ENCODE results near the gene PCDH9. TPM values are rescaled to one million over a fixed set of nuclear protein-coding genes. Genes with fewer than 3 reads are reported as not detected.

Gene PCDH9
- total RNA-seq, 1 experiment from 2014 or later, result 10.1 TPM

DNA sequence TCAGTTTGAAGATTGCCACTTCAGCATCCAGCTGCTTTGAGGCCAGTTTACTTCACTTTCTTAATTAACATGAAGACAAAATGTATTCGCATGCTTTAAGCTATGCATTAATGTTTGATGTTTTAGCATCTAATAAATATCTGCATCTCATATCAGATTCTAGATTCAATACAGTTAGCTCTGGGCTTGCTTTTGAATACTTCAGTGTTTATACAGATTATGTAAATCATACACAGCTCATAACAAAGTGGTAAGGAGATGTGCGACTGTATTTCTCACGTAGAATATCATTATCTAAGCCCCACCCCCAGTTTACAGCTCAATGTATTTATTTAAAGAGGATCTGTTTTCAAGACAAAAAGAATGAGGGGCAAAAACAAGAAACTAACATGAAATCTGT, 770.5 kb downstream of the PCDH9 start:
- CTCF ChIA-PET, result no interaction called here
- BruUV-seq (replicated peaks), result no TSS peak
- TF ChIP-seq, protein P1, sequence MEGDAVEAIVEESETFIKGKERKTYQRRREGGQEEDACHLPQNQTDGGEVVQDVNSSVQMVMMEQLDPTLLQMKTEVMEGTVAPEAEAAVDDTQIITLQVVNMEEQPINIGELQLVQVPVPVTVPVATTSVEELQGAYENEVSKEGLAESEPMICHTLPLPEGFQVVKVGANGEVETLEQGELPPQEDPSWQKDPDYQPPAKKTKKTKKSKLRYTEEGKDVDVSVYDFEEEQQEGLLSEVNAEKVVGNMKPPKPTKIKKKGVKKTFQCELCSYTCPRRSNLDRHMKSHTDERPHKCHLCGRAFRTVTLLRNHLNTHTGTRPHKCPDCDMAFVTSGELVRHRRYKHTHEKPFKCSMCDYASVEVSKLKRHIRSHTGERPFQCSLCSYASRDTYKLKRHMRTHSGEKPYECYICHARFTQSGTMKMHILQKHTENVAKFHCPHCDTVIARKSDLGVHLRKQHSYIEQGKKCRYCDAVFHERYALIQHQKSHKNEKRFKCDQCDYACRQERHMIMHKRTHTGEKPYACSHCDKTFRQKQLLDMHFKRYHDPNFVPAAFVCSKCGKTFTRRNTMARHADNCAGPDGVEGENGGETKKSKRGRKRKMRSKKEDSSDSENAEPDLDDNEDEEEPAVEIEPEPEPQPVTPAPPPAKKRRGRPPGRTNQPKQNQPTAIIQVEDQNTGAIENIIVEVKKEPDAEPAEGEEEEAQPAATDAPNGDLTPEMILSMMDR (IDR thresholded peaks at IDR 0.05; ENCODE audit: unreplicated experiment), result no peak
- POLR2A ChIA-PET, result no interaction called here
- Mint-ChIP-seq H3K4me3 (ENCODE audit: unreplicated experiment) (no peak overlapping the region), H3K4me1 (ENCODE audit: insufficient read depth, unreplicated experiment) (no peaks in the 10 kb centered on the region), H3K9me3 (ENCODE audit: unreplicated experiment) (no peaks in the 10 kb centered on the region), H3K27me3 (ENCODE audit: insufficient read depth, unreplicated experiment) (no peaks in the 10 kb centered on the region), H3K27ac (ENCODE audit: low read depth, unreplicated experiment) (no peak overlapping the region), H3K36me3 (ENCODE audit: insufficient read depth, unreplicated experiment) (no peaks in the 10 kb centered on the region)
- intact Hi-C loops (cut with micrococcal nuclease), result no loop called here
- DNase-seq (ENCODE audit: unreplicated experiment), result no peak

DNA sequence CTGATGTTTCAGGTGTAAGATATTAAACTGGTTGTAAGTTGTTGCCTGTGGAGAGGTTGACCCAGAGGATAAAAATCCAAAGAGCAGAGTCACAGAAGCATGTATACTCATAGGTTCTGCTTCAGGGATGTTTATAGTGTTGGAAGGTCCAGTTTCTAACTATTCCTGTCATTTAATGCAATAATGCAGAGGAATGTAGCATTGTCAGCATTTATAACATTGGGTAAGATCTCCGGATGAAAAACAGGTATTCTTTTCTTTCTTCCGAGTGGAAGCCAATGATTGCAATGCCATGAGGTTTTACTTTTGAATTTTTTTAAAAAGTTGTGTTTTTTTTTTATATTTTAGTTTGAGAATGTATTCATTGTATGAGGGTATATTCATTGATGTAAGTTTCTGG, 771.0 kb downstream of the PCDH9 start:
- TF ChIP-seq, protein P1 (IDR thresholded peaks at IDR 0.05; ENCODE audit: unreplicated experiment), result no peak
- no peaks in the 10 kb centered on the region for H3K27me3 Mint-ChIP-seq (ENCODE audit: insufficient read depth, unreplicated experiment)
- BruUV-seq (replicated peaks), result no TSS peak
- no peak for DNase-seq (ENCODE audit: unreplicated experiment)
- intact Hi-C loops (cut with micrococcal nuclease), result no loop called here
- no peaks in the 10 kb centered on the region for H3K4me1 Mint-ChIP-seq (ENCODE audit: insufficient read depth, unreplicated experiment)
- ChIA-PET POLR2A (no interaction called here), CTCF (no interaction called here)
- H3K27ac Mint-ChIP-seq (ENCODE audit: low read depth, unreplicated experiment), result no peak overlapping the region
- no peak overlapping the region for H3K4me3 Mint-ChIP-seq (ENCODE audit: unreplicated experiment)
- H3K36me3 Mint-ChIP-seq (ENCODE audit: insufficient read depth, unreplicated experiment), result no peaks in the 10 kb centered on the region
- H3K9me3 Mint-ChIP-seq (ENCODE audit: unreplicated experiment), result no peaks in the 10 kb centered on the region

DNA sequence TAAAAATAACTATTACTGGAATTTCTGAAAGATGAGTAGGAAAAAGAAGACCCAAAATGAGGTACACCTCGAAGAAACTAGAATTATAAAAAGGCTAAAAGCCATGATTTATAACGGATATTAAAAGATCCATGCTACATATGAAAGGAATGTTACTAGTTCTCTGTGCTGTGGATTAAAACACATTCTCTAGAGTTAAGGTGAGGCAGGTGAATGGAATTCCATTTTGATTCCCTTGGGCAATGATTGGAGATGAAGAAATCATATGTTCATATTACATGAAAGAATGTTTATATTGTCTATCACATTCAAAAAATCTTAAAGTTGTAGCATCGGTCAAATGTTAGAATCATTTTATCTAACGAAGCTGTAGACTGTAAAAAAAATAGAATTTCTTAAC, 783.7 kb downstream of the PCDH9 start:
- TF ChIP-seq, protein P1 (IDR thresholded peaks at IDR 0.05; ENCODE audit: unreplicated experiment), result no peak
- intact Hi-C loops (cut with micrococcal nuclease), result no loop called here
- H3K27me3 Mint-ChIP-seq (ENCODE audit: insufficient read depth, unreplicated experiment), result no peaks in the 10 kb centered on the region
- ChIA-PET POLR2A (no interaction called here), CTCF (interaction anchor here (0.9 kb wide), 1 partner anchor 61 kb away, joined by 3 read pairs; no protein-coding TSS in a partner anchor)
- H3K27ac Mint-ChIP-seq (ENCODE audit: low read depth, unreplicated experiment), result no peak overlapping the region
- H3K4me3 Mint-ChIP-seq (ENCODE audit: unreplicated experiment), result no peak overlapping the region
- H3K36me3 Mint-ChIP-seq (ENCODE audit: insufficient read depth, unreplicated experiment), result no peaks in the 10 kb centered on the region
- BruUV-seq (replicated peaks), result no TSS peak
- peaks cover 6% of the 10 kb centered on the region for H3K4me1 Mint-ChIP-seq (ENCODE audit: insufficient read depth, unreplicated experiment)
- peak; percentile 26 for DNase-seq (ENCODE audit: unreplicated experiment)
- no peaks in the 10 kb centered on the region for H3K9me3 Mint-ChIP-seq (ENCODE audit: unreplicated experiment)

DNA sequence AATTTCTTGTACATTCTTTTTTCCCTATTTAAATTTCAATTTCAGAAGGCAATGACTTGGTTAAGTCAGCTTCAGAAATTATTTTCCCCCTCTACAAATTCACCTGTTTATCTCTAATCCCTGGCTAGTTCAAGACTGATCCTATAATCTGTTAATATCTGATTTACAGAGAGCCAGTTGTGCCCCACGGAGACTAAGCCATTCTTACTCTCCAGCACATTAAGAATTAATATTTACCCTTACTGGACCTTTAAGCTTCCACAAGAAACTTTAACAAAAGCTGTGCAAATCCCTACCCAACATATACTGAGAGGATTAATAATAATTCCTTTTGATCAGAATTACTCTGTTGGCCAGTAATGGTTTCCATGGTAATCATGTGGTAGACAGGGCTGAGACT, 786.2 kb downstream of the PCDH9 start:
- Mint-ChIP-seq H3K27ac (ENCODE audit: low read depth, unreplicated experiment) (no peak overlapping the region), H3K4me3 (ENCODE audit: unreplicated experiment) (no peak overlapping the region), H3K36me3 (ENCODE audit: insufficient read depth, unreplicated experiment) (no peaks in the 10 kb centered on the region), H3K27me3 (ENCODE audit: insufficient read depth, unreplicated experiment) (no peaks in the 10 kb centered on the region), H3K9me3 (ENCODE audit: unreplicated experiment) (no peaks in the 10 kb centered on the region), H3K4me1 (ENCODE audit: insufficient read depth, unreplicated experiment) (peaks cover 6% of the 10 kb centered on the region)
- TF ChIP-seq, protein P1 (IDR thresholded peaks at IDR 0.05; ENCODE audit: unreplicated experiment), result no peak
- BruUV-seq (replicated peaks), result no TSS peak
- DNase-seq (ENCODE audit: unreplicated experiment), result no peak
- ChIA-PET POLR2A (interaction anchor here (0.7 to 1.4 kb wide), 4 partner anchors 13 to 438 kb away, joined by 3 to 4 read pairs (median 3); no protein-coding TSS in a partner anchor), CTCF (interaction anchor here (0.6 kb wide), 1 partner anchor 135 kb away, joined by 3 read pairs; no protein-coding TSS in a partner anchor)
- intact Hi-C loops (cut with micrococcal nuclease), result no loop called here

All from MCF 10A (cell line).